ENCODE data around the gene ALDOC. TPM values are rescaled to one million over a fixed set of nuclear protein-coding genes. Genes with fewer than 3 reads are reported as not detected.

The ALDOC gene
- total and polyA plus RNA-seq, 12 donors: 122 to 416 (median 282) TPM

GRCh38 chr17:28536532-28537218 lies 40.0 kb downstream of the ALDOC start:
- Histone ChIP-seq H3K4me3 (no peak overlapping the region), H3K27ac (no peak overlapping the region), H3K4me1 (no peaks in the 10 kb centered on the region), H3K36me3 (no peaks in the 10 kb centered on the region), H3K9me3 (no peaks in the 10 kb centered on the region), H3K27me3 (peaks cover 0 to 3% (median 0%) of the 10 kb centered on the region in 7 donors)
- intact Hi-C loops (cut with DNase I): loop anchor here in 2 of 10 donors (5.0 kb wide), 1 partner anchor 39 kb away; no protein-coding TSS in a partner anchor
- DNase-seq: no peak
- ATAC-seq: no peak
- no peak for TF ChIP-seq CTCF (IDR thresholded peaks at IDR 0.05)
- WGBS, 2 donors: 61 to 67% methylated on average over 9 of the region's 9 CpGs

- no peaks in the 10 kb centered on the region for H3K4me1 ChIP-seq
- DNase-seq (no peak), ATAC-seq (no peak)
- TF ChIP-seq CTCF (IDR thresholded peaks at IDR 0.05): no peak
- H3K27me3 ChIP-seq: peaks cover 0 to 12% (median 4%) of the 10 kb centered on the region in 7 donors
- no peaks in the 10 kb centered on the region for H3K36me3 ChIP-seq
- H3K27ac ChIP-seq: no peak overlapping the region
- WGBS, 2 donors: 79 to 84% methylated on average over 11 of the region's 11 CpGs
- intact Hi-C loops (cut with DNase I): loop anchor here in 2 of 10 donors (5.0 kb wide), 1 partner anchor 38 kb away; no protein-coding TSS in a partner anchor
- no peak overlapping the region for H3K4me3 ChIP-seq
- no peaks in the 10 kb centered on the region for H3K9me3 ChIP-seq
These were observed 41.8 kb downstream of the ALDOC start for GRCh38 chr17:28534740-28535375.

GRCh38 chr17:28533091-28533807 lies 43.4 kb downstream of the ALDOC start:
- Histone ChIP-seq H3K4me1 (no peaks in the 10 kb centered on the region), H3K9me3 (no peaks in the 10 kb centered on the region), H3K36me3 (no peaks in the 10 kb centered on the region), H3K4me3 (no peak overlapping the region), H3K27me3 (peaks cover 0 to 12% (median 4%) of the 10 kb centered on the region in 7 donors), H3K27ac (no peak overlapping the region)
- intact Hi-C loops (cut with DNase I): no loop called here
- DNase-seq (no peak), ATAC-seq (no peak)
- WGBS, 2 donors: 80 to 81% methylated on average over 16 of the region's 16 CpGs
- no peak for TF ChIP-seq CTCF (IDR thresholded peaks at IDR 0.05)
